GM18873 (cell line): ENCODE results near the gene ALOX5.
"Not testable (repeated sequence)": the region's sequence is repeated elsewhere in the genome, so short reads cannot be mapped to it uniquely, and the experiment has no call there.

Source experiments
- ATAC-seq: cut with Tn5 transposase; IDR thresholded peaks from one replicate; pipeline ENCODE4 v1.9.1; 2021; ENCODE audit warnings: mild to moderate bottlenecking, moderate library complexity, moderate number of reproducible peaks; ENCODE audit not compliant: unreplicated experiment, low FRiP score

The ALOX5 gene

GRCh38 chr10:45373003-45373575 lies 927 bp upstream of the ALOX5 start:
- peak; percentile 22 for ATAC-seq

DNA sequence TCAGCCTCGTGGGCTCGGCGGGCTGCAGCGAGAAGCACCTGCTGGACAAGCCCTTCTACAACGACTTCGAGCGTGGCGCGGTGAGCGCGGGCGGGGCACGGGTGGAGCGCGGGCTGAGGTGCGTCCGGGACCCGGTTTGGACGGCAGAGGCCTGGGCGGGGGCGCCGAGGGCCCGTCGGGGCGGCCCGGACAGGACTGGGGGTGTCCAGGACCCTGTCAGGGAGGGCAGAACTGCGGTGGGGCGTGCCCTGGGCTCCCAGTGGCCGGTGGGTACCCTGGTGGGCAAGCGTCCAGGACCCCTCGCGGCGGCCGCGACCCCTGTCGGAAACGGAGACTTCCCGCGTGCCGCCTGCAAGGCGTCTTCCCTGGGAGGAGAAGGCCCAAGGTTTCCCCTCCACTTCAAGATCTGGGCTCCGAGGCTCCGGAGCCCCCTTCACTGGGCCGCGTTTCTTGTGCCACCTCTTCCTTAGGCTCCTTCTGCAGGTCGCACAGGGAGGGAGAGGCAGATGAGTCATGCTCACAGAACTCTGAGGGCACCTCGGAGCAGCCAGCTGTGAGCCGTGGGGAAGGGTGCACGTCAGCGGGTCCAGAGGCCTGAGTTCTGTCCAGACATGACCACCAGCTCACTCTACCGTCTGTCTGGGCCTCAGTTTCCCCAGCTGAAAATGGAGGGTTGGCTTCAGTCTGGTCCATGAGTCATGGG lies 485 bp downstream of the ALOX5 start:
- peak; percentile 18 for ATAC-seq

GRCh38 chr10:45375101-45375500 lies 1.1 kb downstream of the ALOX5 start:
- no peak for ATAC-seq

DNA sequence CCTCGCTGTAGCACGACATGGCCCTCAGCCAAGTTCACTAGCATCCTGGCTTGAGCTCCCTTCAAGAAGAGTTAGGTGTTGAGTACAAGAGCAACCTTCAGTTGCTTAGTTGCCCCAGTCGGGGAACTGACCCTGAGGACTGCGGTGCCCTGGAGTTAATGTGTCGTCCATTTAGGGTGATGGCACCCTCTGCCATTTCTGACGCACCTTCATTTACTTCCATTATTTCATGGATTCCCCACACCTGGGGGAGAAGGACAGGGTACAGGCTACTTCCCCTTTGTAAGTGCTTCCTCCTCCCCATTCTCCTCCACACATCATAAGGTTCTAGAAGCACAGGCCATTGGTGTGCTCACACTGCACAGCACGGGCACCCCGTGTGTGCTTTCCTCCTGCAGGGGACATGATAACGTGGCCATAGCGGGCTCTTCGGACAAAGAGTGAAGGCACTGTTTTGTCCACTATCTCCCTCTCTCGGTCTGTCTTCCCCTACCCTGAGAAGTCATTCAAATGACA lies 1.8 kb downstream of the ALOX5 start:
- no peak for ATAC-seq

GRCh38 chr10:45376371-45376801 lies 2.4 kb downstream of the ALOX5 start:
- no peak for ATAC-seq

DNA sequence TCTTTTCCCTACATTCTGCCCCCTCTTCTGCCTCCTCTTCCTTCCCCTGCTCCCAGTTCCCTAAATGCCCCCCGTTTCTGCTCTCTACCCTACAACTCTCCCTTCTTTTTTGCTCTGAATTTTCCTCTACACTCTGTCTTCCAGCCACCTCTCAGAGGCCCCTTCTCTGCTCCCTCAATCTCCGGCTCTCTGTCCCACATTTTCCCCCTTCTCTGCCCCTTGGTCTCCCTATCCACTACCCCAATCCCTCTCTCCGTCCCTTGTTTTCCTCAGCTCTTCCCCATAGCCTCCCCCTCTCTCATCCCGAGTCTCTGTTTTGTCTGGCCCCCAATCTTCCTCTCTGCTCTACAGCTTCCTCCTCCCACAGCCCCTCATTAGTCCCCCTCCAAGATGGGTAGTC lies 3.3 kb downstream of the ALOX5 start:
- ATAC-seq: no peak

- no peak for ATAC-seq
Measured at GRCh38 chr10:45377858-45378257, 3.8 kb downstream of the ALOX5 start.

DNA sequence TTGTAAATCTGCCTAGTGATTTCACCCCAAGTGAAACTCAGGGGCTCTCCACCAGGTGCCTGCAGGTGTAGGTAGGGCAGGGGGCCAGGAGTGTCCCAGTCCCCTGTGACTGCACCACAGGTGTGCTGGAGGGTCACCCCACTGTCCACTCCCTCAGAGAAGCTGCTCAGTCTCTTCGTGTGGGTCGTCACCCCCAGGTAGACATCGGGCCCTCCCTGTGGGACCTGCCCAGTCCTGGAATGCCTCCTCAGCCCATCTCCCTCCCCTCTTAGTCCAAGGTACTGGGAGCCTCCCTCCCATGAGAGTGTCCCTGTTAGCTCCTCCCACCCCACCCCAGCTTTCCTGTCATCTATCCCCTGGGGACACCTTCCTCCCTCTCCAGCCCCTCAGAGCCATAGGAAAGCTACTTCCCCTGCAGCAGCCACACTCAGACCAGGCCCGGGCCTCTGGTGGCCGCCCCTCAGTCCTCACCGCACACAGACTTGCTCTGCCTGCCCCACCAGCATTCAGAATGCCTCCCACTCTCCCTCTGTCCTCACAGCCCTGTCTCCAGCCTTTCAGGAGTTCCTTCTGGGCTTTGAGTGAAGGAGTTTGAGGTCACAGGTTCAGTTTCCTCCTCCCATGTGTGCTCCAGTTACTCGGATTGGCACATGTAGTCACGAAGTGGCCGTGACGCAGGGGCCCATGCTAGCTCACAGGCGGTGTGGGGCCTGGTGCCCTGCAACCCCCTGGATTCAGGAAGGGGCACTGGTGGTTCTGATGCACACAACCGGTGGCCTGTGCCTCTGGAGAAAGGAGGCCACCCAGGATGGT lies 5.1 kb downstream of the ALOX5 start:
- ATAC-seq: no peak

DNA sequence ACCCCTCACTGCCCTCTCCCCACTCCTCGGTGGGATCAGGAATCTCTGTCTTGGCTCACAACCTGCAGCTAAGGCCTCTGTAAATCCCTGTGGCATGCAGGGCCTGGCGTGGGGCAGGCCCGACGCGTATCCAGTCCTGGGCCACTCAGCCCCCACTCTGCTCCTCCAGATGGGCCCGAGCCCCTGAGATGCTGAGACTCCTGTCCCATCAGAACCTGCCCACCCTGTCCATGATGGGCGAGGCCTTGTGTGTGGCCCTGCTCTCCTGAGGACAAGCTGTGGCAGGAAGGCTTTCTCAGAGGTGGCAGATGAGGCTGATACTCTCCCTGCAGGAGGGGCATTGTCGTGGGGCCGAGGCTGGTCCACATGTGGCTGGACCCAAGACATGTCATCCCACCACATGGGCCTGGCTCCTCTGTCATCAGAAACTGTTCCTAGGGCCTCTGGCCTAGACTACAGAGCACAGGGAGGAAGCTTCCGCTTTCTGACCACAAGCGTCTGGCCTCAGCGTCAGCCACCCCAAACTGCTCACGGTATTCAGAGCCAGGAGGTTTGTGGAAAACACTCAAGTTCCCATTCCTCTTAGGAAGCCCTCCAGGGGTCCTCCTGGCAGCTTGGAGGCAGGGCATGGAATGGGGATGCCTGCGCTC lies 6.0 kb downstream of the ALOX5 start:
- ATAC-seq: no peak

GRCh38 chr10:45380903-45381620 lies 7.0 kb downstream of the ALOX5 start:
- no peak for ATAC-seq

DNA sequence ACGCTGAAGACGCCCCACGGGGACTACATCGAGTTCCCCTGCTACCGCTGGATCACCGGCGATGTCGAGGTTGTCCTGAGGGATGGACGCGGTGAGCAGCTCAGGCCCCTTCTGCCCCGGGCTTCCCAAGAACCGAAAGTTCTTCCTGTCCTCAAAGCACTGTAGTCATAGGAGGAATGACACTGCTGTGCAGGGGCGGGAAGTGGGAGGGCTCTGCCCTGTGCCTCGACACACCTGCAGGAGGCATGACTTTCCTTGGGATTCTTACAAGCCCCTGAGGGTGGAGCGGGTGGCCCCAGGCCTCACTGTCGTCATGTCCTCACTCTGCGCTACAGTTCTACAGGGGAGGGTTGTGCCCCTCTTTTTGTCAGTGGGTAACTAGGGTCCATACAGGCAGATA lies 8.6 kb downstream of the ALOX5 start:
- no peak for ATAC-seq

DNA sequence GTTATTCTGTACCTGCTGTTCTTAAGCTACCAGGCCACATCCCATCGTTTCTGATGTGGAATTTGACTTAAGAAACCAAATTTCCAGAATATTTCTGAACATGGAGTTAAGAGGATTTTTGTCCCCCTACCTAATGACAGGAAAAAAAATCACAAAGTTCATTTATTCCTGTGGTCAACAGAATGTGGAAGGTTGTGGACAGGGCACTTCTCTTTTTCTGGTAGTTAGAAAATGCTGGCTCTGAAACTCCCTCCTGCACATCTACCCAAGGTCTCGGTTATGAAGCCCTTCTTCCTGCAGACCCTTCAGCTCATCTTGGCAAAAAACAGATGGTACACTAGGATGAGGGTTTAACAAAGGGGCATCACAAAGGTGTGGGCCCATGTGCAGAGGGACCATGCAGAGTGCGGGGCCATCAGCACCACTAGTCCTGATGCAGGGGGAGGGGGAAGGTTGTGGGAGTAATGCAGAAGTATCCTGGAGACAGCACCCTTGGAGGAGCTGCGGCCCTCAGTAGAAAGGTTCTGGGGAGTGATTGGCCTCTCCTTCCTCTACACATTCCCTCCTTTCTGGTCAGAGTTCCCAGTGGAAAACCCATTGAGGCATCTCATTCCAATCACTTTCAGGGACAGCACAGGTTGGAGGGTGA lies 9.8 kb downstream of the ALOX5 start:
- ATAC-seq: no peak

- no peak for ATAC-seq
Measured at GRCh38 chr10:45386657-45387056, 12.6 kb downstream of the ALOX5 start.

GRCh38 chr10:45387096-45387893 lies 13.3 kb downstream of the ALOX5 start:
- ATAC-seq: no peak

DNA sequence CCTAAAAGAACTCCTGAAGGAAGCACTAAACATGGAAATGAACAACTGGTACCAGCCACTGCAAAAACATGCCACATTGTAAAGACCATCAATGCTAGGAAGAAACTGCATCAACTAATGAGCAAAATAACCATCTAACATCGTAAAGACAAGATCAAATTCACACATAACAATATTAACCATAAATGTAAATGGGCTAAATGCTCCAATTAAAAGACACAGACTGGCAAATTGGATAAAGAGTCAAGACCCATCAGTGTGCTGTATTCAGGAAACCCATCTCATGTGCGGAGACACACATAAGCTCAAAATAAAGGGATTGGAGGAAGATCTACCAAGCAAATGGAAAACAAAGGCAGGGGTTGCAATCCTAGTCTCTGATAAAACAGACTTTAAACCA lies 15.7 kb downstream of the ALOX5 start:
- not testable (repeated sequence) for ATAC-seq

DNA sequence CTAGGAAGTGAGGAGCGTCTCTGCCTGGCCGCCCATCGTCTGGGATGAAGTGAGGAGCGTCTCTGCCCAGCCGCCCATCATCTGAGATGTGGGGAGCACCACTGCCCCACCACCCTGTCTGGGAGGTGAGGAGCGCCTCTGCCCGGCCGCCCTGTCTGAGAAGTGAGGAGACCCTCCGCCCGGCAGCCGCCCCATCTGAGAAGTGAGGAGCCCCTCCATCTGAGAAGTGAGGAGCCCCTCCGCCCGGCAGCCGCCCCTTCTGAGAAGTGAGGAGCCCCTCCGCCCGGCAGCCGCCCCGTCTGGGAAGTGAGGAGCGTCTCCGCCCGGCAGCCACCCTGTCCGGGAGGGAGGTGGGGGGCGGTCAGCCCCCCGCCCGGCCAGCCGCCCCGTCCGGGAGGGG lies 17.6 kb downstream of the ALOX5 start:
- not testable (repeated sequence) for ATAC-seq

DNA sequence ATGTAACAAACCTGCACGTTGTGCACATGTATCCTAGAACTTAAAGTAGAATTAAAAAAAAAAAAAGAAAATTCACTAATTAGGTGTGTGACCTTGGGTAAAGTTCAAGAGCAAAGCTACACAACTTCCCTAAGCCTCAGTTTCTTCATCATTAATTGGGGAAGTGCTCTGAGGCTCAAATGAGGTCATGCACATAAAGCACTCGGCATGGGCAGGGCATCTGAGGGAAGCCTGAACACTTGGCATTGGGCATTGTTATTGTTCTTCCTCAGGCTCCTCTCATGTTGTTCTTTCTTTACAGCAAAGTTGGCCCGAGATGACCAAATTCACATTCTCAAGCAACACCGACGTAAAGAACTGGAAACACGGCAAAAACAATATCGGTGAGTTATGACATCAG lies 21.5 kb downstream of the ALOX5 start:
- no peak for ATAC-seq

GRCh38 chr10:45398595-45398994 lies 24.6 kb downstream of the ALOX5 start:
- ATAC-seq: no peak

GRCh38 chr10:45399113-45399512 lies 25.1 kb downstream of the ALOX5 start:
- no peak for ATAC-seq
